ENCODE measurements around the gene ANO7.
A peak's percentile ranks its signal among the peaks of the same experiment; 100 is the strongest.

ANO7 gene, protein sequence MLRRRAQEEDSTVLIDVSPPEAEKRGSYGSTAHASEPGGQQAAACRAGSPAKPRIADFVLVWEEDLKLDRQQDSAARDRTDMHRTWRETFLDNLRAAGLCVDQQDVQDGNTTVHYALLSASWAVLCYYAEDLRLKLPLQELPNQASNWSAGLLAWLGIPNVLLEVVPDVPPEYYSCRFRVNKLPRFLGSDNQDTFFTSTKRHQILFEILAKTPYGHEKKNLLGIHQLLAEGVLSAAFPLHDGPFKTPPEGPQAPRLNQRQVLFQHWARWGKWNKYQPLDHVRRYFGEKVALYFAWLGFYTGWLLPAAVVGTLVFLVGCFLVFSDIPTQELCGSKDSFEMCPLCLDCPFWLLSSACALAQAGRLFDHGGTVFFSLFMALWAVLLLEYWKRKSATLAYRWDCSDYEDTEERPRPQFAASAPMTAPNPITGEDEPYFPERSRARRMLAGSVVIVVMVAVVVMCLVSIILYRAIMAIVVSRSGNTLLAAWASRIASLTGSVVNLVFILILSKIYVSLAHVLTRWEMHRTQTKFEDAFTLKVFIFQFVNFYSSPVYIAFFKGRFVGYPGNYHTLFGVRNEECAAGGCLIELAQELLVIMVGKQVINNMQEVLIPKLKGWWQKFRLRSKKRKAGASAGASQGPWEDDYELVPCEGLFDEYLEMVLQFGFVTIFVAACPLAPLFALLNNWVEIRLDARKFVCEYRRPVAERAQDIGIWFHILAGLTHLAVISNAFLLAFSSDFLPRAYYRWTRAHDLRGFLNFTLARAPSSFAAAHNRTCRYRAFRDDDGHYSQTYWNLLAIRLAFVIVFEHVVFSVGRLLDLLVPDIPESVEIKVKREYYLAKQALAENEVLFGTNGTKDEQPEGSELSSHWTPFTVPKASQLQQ

DNA sequence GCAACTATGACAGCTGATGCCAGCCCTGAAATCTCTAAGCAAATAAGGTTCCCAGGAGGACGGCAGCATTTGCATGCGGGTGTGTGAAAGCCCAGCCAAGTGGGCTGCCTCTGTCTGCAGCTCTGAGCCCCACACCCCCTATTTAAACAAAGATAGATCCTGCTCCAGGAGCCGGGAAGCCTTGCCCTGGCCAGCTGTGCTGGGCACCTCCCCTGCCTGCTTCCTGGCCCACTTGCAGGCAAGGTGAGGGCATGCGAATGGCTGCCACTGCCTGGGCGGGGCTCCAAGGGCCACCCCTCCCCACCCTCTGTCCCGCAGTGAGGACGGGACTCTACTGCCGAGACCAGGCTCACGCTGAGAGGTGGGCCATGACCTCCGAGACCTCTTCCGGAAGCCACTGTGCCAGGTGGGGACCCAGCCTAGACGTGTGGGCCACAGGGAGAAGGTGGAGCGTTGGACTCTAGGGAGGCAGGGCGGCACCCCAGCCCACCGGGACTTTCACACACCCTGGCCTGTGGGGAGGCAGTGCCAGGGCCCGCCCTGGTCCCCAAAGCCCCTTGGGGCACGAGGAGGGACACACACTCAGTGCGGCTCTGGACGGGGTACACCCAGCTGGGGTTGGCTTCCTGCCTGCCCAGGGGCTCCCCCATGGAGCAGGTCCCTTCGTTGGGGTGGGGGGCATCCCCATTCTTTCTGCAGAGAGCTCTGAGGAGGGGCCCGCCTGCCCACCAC lies at the start of gene ANO7:
Gene ANO7, plus strand, starts transcription at position 317 of the 732 bp plus-strand sequence. CDS start 1,387 bp downstream, outside the sequence.
- no peak for DNase-seq (ENCODE audit: low read depth in 2 of 2)

DNA sequence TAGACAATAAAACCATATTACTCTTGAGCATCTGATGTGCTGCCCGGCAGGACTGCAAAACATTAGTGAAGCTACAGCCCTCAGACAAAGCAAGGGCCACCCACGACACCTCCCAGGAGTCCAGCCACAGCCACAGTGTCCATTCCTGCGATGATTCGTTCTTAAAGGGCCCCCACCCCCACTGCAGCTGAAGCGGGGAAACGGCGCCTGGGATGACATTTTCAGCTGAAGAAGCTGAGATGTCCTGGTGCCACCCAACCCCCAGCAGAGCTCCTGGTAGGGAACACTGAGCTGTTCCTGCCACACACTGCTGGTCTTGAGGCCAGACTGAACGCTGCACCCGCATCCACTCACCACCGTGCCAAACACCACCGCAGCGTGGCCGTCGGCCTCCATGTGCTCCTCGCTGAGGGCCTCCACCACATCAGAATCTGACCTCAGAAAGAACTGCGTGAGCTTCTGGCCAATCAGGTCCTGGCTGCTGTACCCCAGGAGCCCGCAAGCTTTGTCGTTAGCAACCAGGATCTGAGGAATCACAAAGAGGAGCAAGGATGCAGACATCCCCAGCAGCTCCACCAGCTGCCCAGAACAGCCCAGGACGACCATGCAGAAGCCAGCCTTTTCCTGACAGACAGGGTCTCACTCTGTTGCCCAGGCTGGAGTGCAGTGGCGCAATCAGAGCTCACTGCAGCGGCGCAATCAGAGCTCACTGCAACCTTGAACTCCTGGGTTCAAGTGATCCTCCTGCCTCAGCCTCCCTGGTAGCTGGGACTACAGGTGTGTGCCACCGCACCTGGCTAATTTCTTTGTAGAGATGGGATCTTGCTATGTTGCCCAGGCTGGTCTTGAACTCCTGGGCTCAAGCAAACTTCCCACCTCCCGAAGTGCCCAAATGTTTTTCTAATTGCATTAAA lies 48.7 kb upstream of the ANO7 start:
- DNase-seq (ENCODE audit: low read depth in 2 of 2) = no peak

GRCh38 chr2:241140445-241140840 lies 48.0 kb upstream of the ANO7 start:
- no peak for DNase-seq (ENCODE audit: low read depth in 2 of 2)

GRCh38 chr2:241141214-241141770 lies 47.2 kb upstream of the ANO7 start:
- no peak for DNase-seq (ENCODE audit: low read depth in 2 of 2)

DNA sequence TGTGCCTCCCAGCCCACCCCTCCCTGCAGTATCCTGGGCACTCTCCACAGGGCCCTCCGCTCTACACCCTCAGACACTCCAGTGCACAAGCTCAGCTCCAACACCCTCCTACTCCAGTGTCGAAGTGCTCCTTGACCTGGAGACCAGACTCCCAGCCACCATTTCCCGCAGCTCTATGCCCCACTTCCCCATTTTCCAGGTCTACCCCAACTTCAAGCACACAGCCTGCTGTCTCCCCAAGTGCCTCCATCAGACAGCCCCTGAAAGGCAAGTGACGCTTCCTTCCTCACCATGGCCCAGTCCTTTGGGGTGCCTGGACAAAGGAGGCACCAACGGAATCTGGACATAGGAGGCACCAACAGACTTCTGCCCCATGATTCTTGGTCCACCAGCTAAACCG lies 46.4 kb upstream of the ANO7 start:
- DNase-seq (ENCODE audit: low read depth in 2 of 2) = no peak

DNA sequence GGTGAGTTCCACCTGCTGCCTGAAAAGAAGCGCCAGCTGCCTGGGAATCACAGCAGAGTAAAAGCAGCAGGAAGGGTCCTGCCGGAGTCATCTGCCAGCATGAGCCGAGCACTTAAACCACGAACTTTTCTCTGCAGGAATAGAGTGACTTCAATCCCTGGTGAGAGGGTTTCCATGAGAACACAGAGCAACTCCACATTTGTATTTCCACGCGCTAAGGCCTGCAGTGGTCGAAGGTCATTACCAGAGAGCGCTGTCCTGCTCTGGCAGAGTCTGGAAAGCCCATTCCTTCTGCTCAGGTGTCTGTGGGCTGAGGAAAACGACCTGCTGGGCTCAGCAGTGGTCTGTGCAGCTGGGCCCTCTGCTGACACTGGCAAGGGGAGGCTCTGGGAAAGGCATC lies 45.9 kb upstream of the ANO7 start:
- DNase-seq (ENCODE audit: low read depth in 2 of 2) = no peak

GRCh38 chr2:241146286-241146685 lies 42.2 kb upstream of the ANO7 start:
- no peak for DNase-seq (ENCODE audit: low read depth in 2 of 2)

DNA sequence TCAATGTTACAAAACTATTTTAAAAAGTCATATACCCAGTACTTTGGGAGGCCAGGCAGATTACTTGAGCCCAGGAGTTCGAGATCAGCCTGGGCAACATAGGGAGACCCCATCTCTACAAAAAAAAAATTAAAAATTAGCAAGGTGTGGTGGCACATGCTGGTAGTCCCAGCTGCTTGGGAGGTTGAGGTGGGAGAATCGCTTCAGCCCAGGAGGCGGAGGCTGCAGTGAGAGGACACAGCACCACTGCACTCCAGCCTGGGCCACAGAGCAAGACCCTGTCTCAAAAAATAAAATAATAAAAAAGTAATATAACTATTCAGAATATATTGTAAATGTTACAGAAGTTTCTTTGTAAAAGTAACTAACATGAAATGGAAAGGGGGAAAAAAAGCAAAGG lies 41.1 kb upstream of the ANO7 start:
- DNase-seq (ENCODE audit: low read depth in 2 of 2) = no peak

DNA sequence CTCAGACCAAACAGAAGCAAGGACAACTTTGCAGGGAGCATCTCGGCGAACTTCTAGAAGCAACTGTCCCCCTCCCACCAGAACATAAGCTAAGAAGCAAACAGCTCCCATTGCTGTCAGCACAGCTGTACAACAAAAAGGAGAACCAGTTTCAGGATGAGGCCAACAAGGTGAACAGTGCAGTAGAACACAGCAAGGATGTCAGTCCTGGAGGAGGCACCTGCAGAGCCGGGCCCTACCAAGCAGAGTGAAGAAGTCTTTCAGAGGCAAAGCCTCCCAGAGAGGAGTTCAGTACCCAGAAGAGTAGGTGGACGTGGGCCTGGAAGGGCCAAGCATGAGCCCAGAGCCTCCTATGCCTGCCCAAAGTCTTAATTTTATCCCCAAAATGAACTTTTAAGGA lies 40.2 kb upstream of the ANO7 start:
- no peak for DNase-seq (ENCODE audit: low read depth in 2 of 2)

- DNase-seq (ENCODE audit: low read depth in 2 of 2) = peak; percentile 78 to 86
Observed at GRCh38 chr2:241148891-241149674, 39.4 kb upstream of the ANO7 start, which contains the start of gene PASK. Gene PASK (minus strand): TSS chr2:241149472. CDS start chr2:241143032, 6,440 bp downstream.

GRCh38 chr2:241149675-241149924 lies 38.9 kb upstream of the ANO7 start:
- no peak for DNase-seq (ENCODE audit: low read depth in 2 of 2)

- DNase-seq (ENCODE audit: low read depth in 2 of 2) = peak; percentile 91
Observed at GRCh38 chr2:241149925-241150659, 38.4 kb upstream of the ANO7 start, which contains the start of gene PPP1R7. Gene PPP1R7 (plus strand): TSS chr2:241150467. CDS start chr2:241150496, 29 bp downstream.

DNA sequence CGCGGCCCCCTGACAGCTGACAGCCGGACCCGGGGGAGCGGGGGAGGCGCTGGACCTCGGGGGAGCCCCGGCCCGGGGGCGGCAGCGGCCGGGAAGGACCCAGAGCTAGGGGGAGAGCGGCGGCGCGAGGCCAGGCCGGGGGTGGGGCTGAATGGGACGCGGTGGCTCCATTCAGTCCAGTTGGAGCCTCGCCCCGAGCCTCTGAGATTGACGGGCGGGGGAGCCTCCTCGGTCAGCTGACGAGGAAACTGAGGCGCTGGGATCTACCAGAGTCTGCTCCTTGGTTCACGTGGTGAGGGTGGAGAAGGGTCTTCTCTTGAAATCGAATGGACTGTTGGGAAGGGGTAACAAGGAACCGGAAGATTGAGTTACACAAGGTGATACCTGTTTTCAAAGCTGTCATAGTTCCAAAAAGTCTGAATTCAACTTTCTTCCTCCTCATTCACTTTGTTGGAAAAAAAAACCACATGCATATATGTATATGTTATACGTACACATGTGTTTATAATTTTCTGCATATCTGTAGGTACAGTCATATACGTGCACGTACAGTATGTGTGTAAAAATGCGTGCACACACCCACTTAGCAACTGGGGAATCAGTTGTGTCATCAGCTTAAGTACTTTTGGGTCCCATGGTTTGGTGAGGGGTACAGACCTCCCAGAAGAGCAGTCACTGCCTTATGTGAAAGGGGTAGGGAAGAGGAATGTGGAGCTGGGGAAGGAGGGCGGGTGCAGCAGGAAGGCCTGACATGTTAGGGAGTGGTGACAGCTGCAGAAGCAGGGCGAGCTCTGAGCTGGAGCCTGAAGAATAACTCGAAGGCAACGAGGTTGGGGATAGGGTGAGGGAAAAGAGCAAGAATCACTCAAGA lies 37.6 kb upstream of the ANO7 start:
- DNase-seq (ENCODE audit: low read depth in 2 of 2) = no peak

DNA sequence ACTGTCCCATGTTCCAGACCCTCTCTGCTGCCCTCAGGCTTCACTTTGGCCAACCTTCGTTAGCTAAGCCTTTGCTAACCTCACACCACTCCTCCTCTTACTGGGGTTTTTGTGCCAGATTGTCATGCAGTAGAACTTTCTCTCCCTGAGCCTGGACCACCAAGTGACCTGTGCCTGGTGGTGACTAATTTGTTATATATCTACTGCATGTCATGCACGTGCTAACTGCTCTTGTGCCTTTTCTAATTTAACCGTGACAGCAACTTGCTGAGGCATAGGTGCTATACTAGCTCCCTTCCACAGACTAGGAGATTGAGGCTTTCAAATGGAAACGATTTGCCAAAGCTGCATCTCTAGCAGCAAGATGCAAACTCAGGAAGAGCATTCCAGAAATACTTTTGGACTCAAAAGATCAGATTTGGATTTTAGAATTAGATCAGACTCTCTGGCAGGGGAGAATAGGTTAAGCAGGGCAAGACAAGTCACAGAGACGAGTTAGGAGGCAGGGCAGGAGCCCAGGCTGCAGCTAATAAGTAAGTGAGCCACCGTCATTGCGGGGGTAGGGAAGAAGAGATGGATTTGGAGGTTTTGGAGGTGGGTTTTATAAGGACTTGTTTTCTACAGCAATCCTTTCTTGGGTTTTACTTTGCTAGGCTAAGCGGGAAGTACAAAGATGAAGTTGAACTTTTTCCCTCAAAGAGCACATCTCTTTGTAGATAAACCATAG lies 36.4 kb upstream of the ANO7 start:
- no peak for DNase-seq (ENCODE audit: low read depth in 2 of 2)

DNA sequence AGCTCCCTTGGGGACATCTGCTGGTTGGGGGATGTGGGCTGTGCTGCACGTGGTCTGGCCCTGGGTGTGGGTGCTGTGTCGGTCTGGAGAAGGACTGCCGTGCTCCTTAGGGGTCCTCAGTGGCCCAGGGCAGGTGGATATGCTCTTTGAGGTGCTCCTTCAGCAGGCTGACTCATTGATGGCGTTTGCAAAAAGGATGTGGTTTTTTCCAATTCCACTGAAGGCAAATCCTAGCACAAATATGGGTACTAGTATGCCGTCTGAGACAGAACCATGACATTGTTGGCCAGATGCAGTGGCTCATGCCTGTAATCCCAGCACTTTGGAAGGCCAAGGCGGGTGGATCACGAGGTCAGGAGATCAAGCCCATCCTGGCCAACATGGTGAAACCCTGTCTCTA lies 34.9 kb upstream of the ANO7 start:
- DNase-seq (ENCODE audit: low read depth in 2 of 2) = no peak

DNA sequence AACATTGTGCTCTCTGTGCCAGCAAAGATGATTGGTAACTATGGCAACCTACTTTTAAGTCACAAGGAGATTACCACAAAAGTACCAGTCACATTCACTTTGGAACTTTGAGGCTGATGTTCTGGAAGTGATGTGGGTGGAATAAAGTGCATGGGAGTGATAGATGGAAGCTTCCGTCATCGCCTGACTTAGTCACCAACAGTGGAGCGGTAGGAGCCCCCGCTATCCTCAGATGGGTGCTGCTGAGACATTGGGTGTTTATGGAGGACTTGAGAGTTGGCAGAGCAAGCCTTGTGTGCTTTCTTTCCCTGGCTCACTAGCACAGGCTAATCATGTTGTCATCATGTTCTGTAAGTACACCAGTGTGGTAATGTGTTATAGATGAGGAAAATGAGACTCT lies 33.6 kb upstream of the ANO7 start:
- no peak for DNase-seq (ENCODE audit: low read depth in 2 of 2)

GRCh38 chr2:241155936-241156335 lies 32.5 kb upstream of the ANO7 start:
- DNase-seq (ENCODE audit: low read depth in 2 of 2) = no peak

DNA sequence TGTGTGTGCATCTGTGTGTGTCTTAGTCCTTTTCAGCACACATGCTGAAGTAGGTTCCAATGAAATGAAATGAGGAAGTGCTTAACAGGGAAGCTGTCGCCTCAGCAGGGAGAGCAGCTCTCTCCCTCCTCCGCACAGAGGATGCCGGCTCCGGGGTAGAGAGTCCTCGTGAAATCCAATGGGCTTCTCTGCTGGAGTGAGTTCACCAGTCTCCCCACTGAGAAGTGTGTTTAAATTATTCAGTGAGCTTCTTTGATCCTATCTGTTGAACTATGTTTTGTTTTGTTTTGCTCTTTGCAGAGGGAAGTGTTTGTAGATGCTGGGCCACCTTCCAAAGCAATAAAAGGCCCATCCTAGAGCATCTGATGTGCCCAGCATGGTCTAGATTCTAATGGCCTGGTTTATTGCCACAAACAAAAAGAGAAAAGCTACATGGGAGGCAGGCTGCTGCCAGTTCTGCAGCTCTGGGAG lies 31.5 kb upstream of the ANO7 start:
- no peak for DNase-seq (ENCODE audit: low read depth in 2 of 2)
